Right atrium auricular region (tissue), 2 donors: Measurements from ENCODE around the gene MTR. TPM values are rescaled to one million over a fixed set of nuclear protein-coding genes. Genes with fewer than 3 reads are reported as not detected.

Source experiments
- DNase-seq: peaks from one replicate; pipeline ENCODE4 v3.0.0-alpha.2; 2019; ENCODE audit warnings: low spot score
- H3K27ac ChIP-seq, 2 donors: fragments of 200-600 bp; sonication (generic); 1 replicate in 1 of 2; 2 replicates in 1 of 2; pipeline ENCODE4 v1.5.1; 2016 to 2019
- H3K27me3 ChIP-seq, 2 donors: fragments of 200-600 bp; sonication (generic); one replicate each; pipeline versions ENCODE4 v1.5.1 to v1.6.0; 2017 to 2019
- H3K36me3 ChIP-seq: fragments of 200-600 bp; sonication (generic); one replicate; pipeline ENCODE4 v1.5.1; 2016
- H3K4me1 ChIP-seq, 2 donors: fragments of 200-600 bp; sonication (generic); one replicate each; pipeline versions ENCODE4 v1.5.1 to v1.6.0; 2017 to 2019
- H3K4me3 ChIP-seq, 2 donors: fragments of 200-600 bp; sonication (generic); 1 replicate in 1 of 2; 2 replicates in 1 of 2; pipeline ENCODE4 v1.5.1; 2017 to 2019; ENCODE audit warnings: mild to moderate bottlenecking in 1 of 2, moderate library complexity in 1 of 2
- H3K9me3 ChIP-seq, 2 donors: fragments of 200-600 bp; sonication (generic); one replicate each; pipeline ENCODE4 v1.5.1; 2019
- total RNA-seq, 2 donors: library from RNA; depleted of rRNA; stranded (reverse); fragments of >200 nt; gene quantifications; one replicate each; pipeline ENCODE4 v1.1.0, GENCODE V29; 2016
- TF ChIP-seq, protein P1 (sequence below), 2 donors: fragments of 200-600 bp; sonication (generic); IDR thresholded peaks; one replicate each; pipeline ENCODE4 v1.5.1; 2019; ENCODE audit warnings: antibody characterized with exemption in 2 of 2

The MTR gene
- total RNA-seq, 2 donors from 2014 or later, result 21.8 to 30.4 TPM

DNA sequence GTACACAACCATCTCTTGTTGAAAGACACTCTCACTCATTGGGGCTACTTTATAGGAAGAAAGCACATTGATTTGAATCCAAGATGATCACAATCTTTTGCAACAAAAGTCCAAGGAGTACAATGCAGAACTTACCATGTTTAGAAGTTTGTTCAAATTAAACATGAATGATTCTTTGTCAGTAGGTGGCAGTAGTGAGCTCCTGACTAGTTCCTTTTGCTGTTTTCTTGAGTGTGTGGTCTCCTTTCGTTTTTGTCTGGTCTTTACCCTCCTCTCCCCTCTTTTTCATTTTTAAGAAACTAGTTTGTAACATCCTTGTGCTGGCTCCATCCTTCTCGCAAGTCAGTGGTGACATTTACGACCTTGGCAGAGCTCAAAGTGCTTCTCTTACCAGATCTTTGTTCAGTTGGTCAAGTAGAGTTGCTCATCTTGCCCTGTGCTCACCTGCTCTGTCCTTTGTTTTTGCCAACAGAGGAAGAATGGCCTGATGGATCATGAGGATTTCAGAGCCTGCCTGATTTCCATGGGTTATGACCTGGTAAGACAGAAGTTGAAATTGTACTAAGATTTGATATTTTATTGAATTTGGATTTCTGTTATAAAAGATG, 35.7 kb upstream of the MTR start:
- Histone ChIP-seq H3K4me1 (peaks cover 0 to 1% of the 10 kb centered on the region in 2 donors), H3K9me3 (no peaks in the 10 kb centered on the region), H3K4me3 (no peak overlapping the region), H3K36me3 (peaks cover 84% of the 10 kb centered on the region), H3K27me3 (no peaks in the 10 kb centered on the region), H3K27ac (peak overlapping the region in 1 of 2 donors; percentile 22)
- TF ChIP-seq, protein P1, sequence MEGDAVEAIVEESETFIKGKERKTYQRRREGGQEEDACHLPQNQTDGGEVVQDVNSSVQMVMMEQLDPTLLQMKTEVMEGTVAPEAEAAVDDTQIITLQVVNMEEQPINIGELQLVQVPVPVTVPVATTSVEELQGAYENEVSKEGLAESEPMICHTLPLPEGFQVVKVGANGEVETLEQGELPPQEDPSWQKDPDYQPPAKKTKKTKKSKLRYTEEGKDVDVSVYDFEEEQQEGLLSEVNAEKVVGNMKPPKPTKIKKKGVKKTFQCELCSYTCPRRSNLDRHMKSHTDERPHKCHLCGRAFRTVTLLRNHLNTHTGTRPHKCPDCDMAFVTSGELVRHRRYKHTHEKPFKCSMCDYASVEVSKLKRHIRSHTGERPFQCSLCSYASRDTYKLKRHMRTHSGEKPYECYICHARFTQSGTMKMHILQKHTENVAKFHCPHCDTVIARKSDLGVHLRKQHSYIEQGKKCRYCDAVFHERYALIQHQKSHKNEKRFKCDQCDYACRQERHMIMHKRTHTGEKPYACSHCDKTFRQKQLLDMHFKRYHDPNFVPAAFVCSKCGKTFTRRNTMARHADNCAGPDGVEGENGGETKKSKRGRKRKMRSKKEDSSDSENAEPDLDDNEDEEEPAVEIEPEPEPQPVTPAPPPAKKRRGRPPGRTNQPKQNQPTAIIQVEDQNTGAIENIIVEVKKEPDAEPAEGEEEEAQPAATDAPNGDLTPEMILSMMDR (IDR thresholded peaks at IDR 0.05), result peak; percentile 40 to 75
- no peak for DNase-seq

DNA sequence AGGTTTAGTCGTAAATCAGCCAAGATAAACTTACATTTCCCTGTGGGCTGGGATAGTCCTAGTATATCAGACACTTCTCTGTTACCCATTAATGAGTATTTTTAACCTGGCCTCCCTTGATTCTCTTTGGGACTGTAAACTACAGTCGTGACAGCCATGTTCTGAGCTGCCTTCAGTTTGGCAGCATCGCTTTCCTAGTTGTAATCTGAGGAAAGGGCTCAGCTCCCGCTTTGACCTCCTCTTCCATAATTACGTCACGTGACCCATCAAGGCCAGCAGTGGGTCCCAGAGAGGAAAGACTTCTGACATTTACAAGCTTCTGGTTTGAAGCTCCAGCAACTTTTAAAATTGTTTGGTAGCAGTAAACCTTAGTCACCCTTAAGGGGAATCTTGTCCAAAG, 34.6 kb upstream of the MTR start:
- TF ChIP-seq, protein P1 (IDR thresholded peaks at IDR 0.05), result no peak
- peak overlapping the region; percentile 1 to 17 for H3K27ac ChIP-seq
- no peak for DNase-seq
- H3K4me1 ChIP-seq, result no peaks in the 10 kb centered on the region
- no peaks in the 10 kb centered on the region for H3K27me3 ChIP-seq
- no peak overlapping the region for H3K4me3 ChIP-seq
- no peaks in the 10 kb centered on the region for H3K9me3 ChIP-seq
- peaks cover 76% of the 10 kb centered on the region for H3K36me3 ChIP-seq

DNA sequence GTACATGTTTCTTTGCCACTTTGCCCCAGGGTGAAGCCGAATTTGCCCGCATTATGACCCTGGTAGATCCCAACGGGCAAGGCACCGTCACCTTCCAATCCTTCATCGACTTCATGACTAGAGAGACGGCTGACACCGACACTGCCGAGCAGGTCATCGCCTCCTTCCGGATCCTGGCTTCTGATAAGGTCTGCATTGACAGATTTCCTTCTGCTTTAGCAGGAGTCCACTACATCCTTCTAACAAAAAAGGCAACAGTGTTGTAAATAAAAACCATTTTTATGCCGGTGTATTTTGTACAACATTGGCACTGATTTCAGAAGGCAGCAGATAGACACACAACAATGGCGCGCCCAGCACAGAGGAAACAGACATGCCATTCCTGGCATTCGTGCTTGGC, 34.1 kb upstream of the MTR start:
- Histone ChIP-seq H3K36me3 (peaks cover 75% of the 10 kb centered on the region), H3K27ac (peak overlapping the region; percentile 1 to 17)
- DNase-seq, result no peak

DNA sequence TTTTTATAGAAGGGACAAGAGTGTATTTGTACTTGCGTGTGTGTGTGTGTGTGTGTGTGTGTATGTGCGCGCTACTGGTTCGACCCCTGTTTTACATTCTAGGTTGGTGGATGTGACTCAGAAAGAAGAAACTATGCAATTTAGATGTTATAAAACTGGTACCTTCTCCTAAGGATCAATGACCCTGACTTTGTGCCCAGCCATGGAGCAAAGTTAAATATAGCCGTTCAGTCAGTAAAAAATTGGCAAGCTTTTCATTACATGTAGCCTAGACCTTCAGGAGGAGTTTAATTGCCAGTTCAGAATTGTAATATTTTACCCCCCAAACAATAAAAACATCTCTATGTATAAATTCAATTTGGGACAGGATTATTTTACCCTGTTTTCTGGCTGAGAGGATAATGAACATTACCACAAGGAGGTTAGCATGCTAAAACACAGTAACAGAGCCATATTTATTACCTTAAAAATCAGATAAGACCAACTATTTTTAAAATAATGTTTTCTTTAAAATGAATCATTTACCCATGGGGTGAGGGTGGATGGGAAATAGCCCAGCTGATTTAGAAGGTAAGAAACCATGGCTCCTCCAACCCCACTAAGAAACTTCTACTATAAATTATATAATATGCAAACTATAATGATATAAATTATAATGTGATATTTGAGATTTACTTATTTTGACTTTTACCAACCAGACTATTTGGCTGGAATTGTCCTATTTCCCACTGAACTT, 33.5 kb upstream of the MTR start:
- DNase-seq, result no peak
- TF ChIP-seq, protein P1 (IDR thresholded peaks at IDR 0.05), result no peak
- H3K4me3 ChIP-seq, result no peak overlapping the region
- no peak overlapping the region for H3K27ac ChIP-seq
- H3K36me3 ChIP-seq, result peaks cover 75% of the 10 kb centered on the region
- no peaks in the 10 kb centered on the region for H3K4me1 ChIP-seq
- no peaks in the 10 kb centered on the region for H3K9me3 ChIP-seq
- no peaks in the 10 kb centered on the region for H3K27me3 ChIP-seq

More for the DNA sequence above, 34.1 kb upstream of the MTR start:
- Histone ChIP-seq H3K4me1 (no peaks in the 10 kb centered on the region), H3K4me3 (no peak overlapping the region), H3K27me3 (no peaks in the 10 kb centered on the region), H3K9me3 (no peaks in the 10 kb centered on the region)
- TF ChIP-seq, protein P1 (IDR thresholded peaks at IDR 0.05), result no peak

DNA sequence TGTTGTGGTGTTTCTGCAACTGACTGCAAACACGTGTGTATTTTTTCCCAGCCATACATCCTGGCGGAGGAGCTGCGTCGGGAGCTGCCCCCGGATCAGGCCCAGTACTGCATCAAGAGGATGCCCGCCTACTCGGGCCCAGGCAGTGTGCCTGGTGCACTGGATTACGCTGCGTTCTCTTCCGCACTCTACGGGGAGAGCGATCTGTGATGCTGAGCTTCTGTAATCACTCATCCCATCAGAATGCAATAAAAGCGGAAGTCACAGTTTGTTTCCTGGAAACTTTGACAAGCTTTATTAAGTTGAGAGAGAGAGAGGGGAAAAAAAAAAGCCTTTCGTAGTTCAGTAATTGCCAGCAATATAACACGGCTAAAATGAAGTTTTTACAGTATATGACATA, 32.7 kb upstream of the MTR start:
- Histone ChIP-seq H3K27ac (no peak overlapping the region), H3K4me3 (no peak overlapping the region), H3K9me3 (no peaks in the 10 kb centered on the region), H3K36me3 (peaks cover 70% of the 10 kb centered on the region), H3K4me1 (no peaks in the 10 kb centered on the region), H3K27me3 (no peaks in the 10 kb centered on the region)
- no peak for DNase-seq
- TF ChIP-seq, protein P1 (IDR thresholded peaks at IDR 0.05), result no peak
